Neural cell (in vitro differentiated cells): Measurements from ENCODE around the gene CCER1. TPM values are rescaled to one million over a fixed set of nuclear protein-coding genes. Genes with fewer than 3 reads are reported as not detected.

Experiments
- H2AFZ ChIP-seq: fragments of 200-600, 300-800 bp; sonication (generic), shearing (Covaris generic); 2 replicates; pipeline ENCODE4 v1.6.0; 2014; ENCODE audit warnings: low read depth, mild to moderate bottlenecking, antibody characterized with exemption, low read length, moderate library complexity
- H3F3A ChIP-seq: fragments of 200-600 bp; shearing (Covaris generic); 2 replicates; pipeline ENCODE4 v1.6.1; 2016; ENCODE audit warnings: mild to moderate bottlenecking, moderate library complexity, mixed read lengths, antibody characterized with exemption, low read length; ENCODE audit not compliant: insufficient read depth, poor library complexity, severe bottlenecking
- H3K27ac ChIP-seq: fragments of 200-600, 300-800 bp; sonication (generic), shearing (Covaris generic); 2 replicates; pipeline ENCODE4 v1.5.1; 2014; ENCODE audit warnings: mild to moderate bottlenecking, low read length, moderate library complexity
- H3K27me3 ChIP-seq: fragments of 300-800, 200-600 bp; sonication (generic), shearing (Covaris generic); 2 replicates; pipeline ENCODE4 v1.6.0; 2014; ENCODE audit warnings: mild to moderate bottlenecking, low read depth, low read length, moderate library complexity; ENCODE audit not compliant: insufficient read depth
- H3K36me3 ChIP-seq: fragments of 300-800, 200-600 bp; sonication (generic), shearing (Covaris generic); 2 replicates; pipeline ENCODE4 v1.5.1; 2014; ENCODE audit warnings: mild to moderate bottlenecking, antibody characterized with exemption, low read length, moderate library complexity; ENCODE audit not compliant: insufficient read depth
- H3K4me2 ChIP-seq: fragments of 300-800, 200-600 bp; sonication (generic), shearing (Covaris generic); 2 replicates; pipeline ENCODE4 v1.6.0; 2014; ENCODE audit warnings: mild to moderate bottlenecking, low read length
- H3K4me3 ChIP-seq: fragments of 300-800, 200-600 bp; sonication (generic), shearing (Covaris generic); 2 replicates; pipeline ENCODE4 v1.5.1; 2014; ENCODE audit warnings: mild to moderate bottlenecking, low read length, moderate library complexity
- H3K79me2 ChIP-seq: fragments of 200-600 bp; shearing (Covaris generic); replicated peaks from 2 replicates; pipeline ENCODE4 v1.6.0; 2014; ENCODE audit warnings: mild to moderate bottlenecking, low read length, moderate library complexity; ENCODE audit not compliant: insufficient read depth
- H3K9ac ChIP-seq: fragments of 300-800, 200-600 bp; sonication (generic), shearing (Covaris generic); 2 replicates; pipeline ENCODE4 v1.6.1; 2016; ENCODE audit warnings: mild to moderate bottlenecking, low read length, mixed read lengths
- H3K9me2 ChIP-seq: fragments of 200-600 bp; shearing (Covaris generic); 2 replicates; pipeline ENCODE4 v1.6.1; 2016; ENCODE audit warnings: mild to moderate bottlenecking, low read length, mixed read lengths; ENCODE audit not compliant: insufficient read depth
- H3K9me3 ChIP-seq: fragments of 200-600, 300-800 bp; sonication (generic), shearing (Covaris generic); 2 replicates; pipeline ENCODE4 v1.6.1; 2016; ENCODE audit warnings: mild to moderate bottlenecking, mixed run types, low read length, moderate library complexity, mixed read lengths
- H4K20me1 ChIP-seq: fragments of 200-600 bp; shearing (Covaris generic); 2 replicates; pipeline ENCODE4 v1.6.1; 2016; ENCODE audit warnings: mild to moderate bottlenecking, mixed run types; ENCODE audit not compliant: insufficient read depth
- CTCF ChIP-seq: fragments of 450-650 bp; IDR thresholded peaks from 2 replicates; pipeline ENCODE4 v1.5.1; 2014; ENCODE audit warnings: antibody characterized with exemption, mild to moderate bottlenecking, moderate library complexity; ENCODE audit not compliant: poor library complexity, severe bottlenecking
- EP300 ChIP-seq: fragments of 450-650 bp; conservative IDR thresholded peaks from 2 replicates; pipeline ENCODE4 v1.6.1; 2014; ENCODE audit warnings: antibody characterized with exemption, mild to moderate bottlenecking, moderate library complexity; ENCODE audit not compliant: poor library complexity, severe bottlenecking
- EZH2 ChIP-seq: fragments of 200-600, 300-800 bp; shearing (Covaris generic), sonication (generic); IDR thresholded peaks from 2 replicates; pipeline ENCODE4 v1.6.1; 2014; ENCODE audit warnings: antibody characterized with exemption, low read length, borderline replicate concordance, mild to moderate bottlenecking; ENCODE audit not compliant: insufficient read depth, poor library complexity, severe bottlenecking
- MXI1 ChIP-seq: fragments of 450-650 bp; conservative IDR thresholded peaks from 2 replicates; pipeline ENCODE4 v1.6.1; 2014; ENCODE audit warnings: antibody characterized with exemption, mild to moderate bottlenecking; ENCODE audit not compliant: poor library complexity, severe bottlenecking
- POLR2AphosphoS5 ChIP-seq: IDR thresholded peaks from 2 replicates; pipeline ENCODE4 v1.6.1; 2012
- RAD21 ChIP-seq: fragments of 450-650 bp; conservative IDR thresholded peaks from 2 replicates; pipeline ENCODE4 v1.6.1; 2014; ENCODE audit warnings: antibody characterized with exemption, mild to moderate bottlenecking, moderate library complexity
- REST ChIP-seq: IDR thresholded peaks from 2 replicates; pipeline ENCODE4 v1.6.1; 2012; ENCODE audit warnings: borderline replicate concordance
- SMC3 ChIP-seq: fragments of 450-650 bp; conservative IDR thresholded peaks from 2 replicates; pipeline ENCODE4 v1.6.1; 2014; ENCODE audit warnings: antibody characterized with exemption, mild to moderate bottlenecking, moderate library complexity; ENCODE audit not compliant: poor library complexity
- TAF1 ChIP-seq: IDR thresholded peaks from 2 replicates; pipeline ENCODE4 v1.6.1; 2012; ENCODE audit warnings: low read depth
- polyA plus RNA-seq: library from polyadenylated mRNA; depleted of rRNA; stranded (reverse); fragments of >200 nt; gene quantifications from 2 replicates; pipeline ENCODE4 v1.2.3, GENCODE V29; 2014

The CCER1 gene
- polyA plus RNA-seq, 1 donor from 2014 or later, result not detected

GRCh38 chr12:90982170-90982569, 27.2 kb upstream of the CCER1 start:
- H3K36me3 ChIP-seq, result no peaks in the 10 kb centered on the region
- H3K9ac ChIP-seq, result no peak overlapping the region
- H3K27me3 ChIP-seq, result no peaks in the 10 kb centered on the region
- no peaks in the 10 kb centered on the region for H3K9me3 ChIP-seq
- H3F3A ChIP-seq, result no peaks in the 10 kb centered on the region
- no peak overlapping the region for H3K27ac ChIP-seq
- H3K4me2 ChIP-seq, result no peak overlapping the region
- TF ChIP-seq MXI1 (no peak), CTCF (no peak), RAD21 (no peak), EP300 (no peak), SMC3 (no peak), EZH2 (no peak), POLR2AphosphoS5 (no peak), TAF1 (no peak), REST (no peak)
- H3K4me3 ChIP-seq, result no peak overlapping the region
- no peaks in the 10 kb centered on the region for H4K20me1 ChIP-seq
- H3K9me2 ChIP-seq, result no peaks in the 10 kb centered on the region
- no peaks in the 10 kb centered on the region for H3K79me2 ChIP-seq
- H2AFZ ChIP-seq, result no peak overlapping the region

- Histone ChIP-seq H2AFZ (no peak overlapping the region), H3K9me2 (no peaks in the 10 kb centered on the region), H4K20me1 (no peaks in the 10 kb centered on the region), H3K27ac (no peak overlapping the region), H3K36me3 (no peaks in the 10 kb centered on the region), H3K79me2 (no peaks in the 10 kb centered on the region), H3K9ac (no peak overlapping the region), H3K9me3 (no peaks in the 10 kb centered on the region), H3K4me3 (no peak overlapping the region), H3K27me3 (no peaks in the 10 kb centered on the region), H3K4me2 (no peak overlapping the region), H3F3A (no peaks in the 10 kb centered on the region)
- TF ChIP-seq EP300 (no peak), EZH2 (no peak), REST (no peak), MXI1 (no peak), TAF1 (no peak), SMC3 (no peak), POLR2AphosphoS5 (no peak), CTCF (no peak), RAD21 (no peak)
These were observed 25.0 kb upstream of the CCER1 start for GRCh38 chr12:90979951-90980350.
